GM04503 (cell line): ENCODE measurements around the gene WDCP.

ENCODE experiments used
- DNase-seq: peaks from one replicate; pipeline ENCODE4 v3.0.0-alpha.2; 2012; ENCODE audit warnings: low read depth

Gene WDCP

DNA sequence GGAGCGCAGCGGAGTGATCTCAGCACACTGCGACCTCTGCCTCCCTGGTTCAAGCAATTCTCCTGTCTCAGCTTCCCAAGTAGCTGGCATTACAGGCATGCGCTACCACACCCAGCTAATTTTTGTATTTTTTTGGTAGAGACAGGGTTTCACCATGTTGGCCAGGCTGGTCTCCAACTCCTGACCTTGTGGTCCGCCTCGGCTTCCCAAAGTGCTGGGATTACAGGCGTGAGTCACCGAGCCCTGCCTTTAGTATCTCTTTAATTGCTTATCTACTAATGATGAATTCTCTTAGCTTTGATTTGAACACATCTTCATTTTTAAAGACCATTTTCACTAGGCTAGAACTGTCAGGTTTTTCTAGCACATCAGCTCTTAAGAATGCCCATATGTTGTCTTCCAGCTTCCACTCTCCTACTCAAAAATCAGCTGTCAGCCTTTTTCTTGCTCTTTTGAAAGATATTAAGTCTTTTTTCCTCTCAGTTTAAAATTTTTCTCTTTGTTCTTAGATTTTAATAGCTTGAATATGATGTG, 53.4 kb downstream of the WDCP start:
- no peak for DNase-seq

- no peak for DNase-seq
These were observed 54.3 kb downstream of the WDCP start for GRCh38 chr2:23992931-23993330.

GRCh38 chr2:23988371-23988770, 58.8 kb downstream of the WDCP start:
- DNase-seq = no peak
